MG63 (cell line): Measurements from ENCODE around the gene PRSS33. TPM values are rescaled to one million over a fixed set of nuclear protein-coding genes. Genes with fewer than 3 reads are reported as not detected.

Source experiments
- DNase-seq: peaks from one replicate; pipeline ENCODE4 v3.0.0-alpha.2; 2020
- H3K27me3 ChIP-seq: fragments of 250-450 bp; sonication (Bioruptor Pico); 2 replicates; pipeline ENCODE4 v1.5.1; 2020; ENCODE audit warnings: mild to moderate bottlenecking, moderate library complexity
- H3K36me3 ChIP-seq: fragments of 250-450 bp; sonication (Bioruptor Pico); 2 replicates; pipeline ENCODE4 v1.5.1; 2020; ENCODE audit warnings: mild to moderate bottlenecking, moderate library complexity
- H3K4me3 ChIP-seq: fragments of 250-450 bp; sonication (Bioruptor Pico); 2 replicates; pipeline ENCODE4 v1.5.1; 2020; ENCODE audit warnings: mild to moderate bottlenecking, moderate library complexity
- H3K9me3 ChIP-seq: fragments of 250-450 bp; sonication (Bioruptor Pico); 2 replicates; pipeline ENCODE4 v1.5.1; 2020; ENCODE audit warnings: mild to moderate bottlenecking, moderate library complexity
- total RNA-seq: library from RNA; depleted of rRNA; stranded (reverse); fragments of >200 nt; shearing (Covaris generic); gene quantifications from 2 replicates; pipeline ENCODE4 v1.2.3, GENCODE V29; 2014; ENCODE audit warnings: low replicate concordance

PRSS33 gene
- total RNA-seq, 1 experiment from 2014 or later = not detected

GRCh38 chr16:2785101-2785991 lies 2.0 kb downstream of the PRSS33 start:
- Histone ChIP-seq H3K36me3 (no peaks in the 10 kb centered on the region), H3K27me3 (peaks cover 18% of the 10 kb centered on the region), H3K9me3 (no peaks in the 10 kb centered on the region), H3K4me3 (no peak overlapping the region)
- no peak for DNase-seq

- Histone ChIP-seq H3K9me3 (no peaks in the 10 kb centered on the region), H3K27me3 (peaks cover 10% of the 10 kb centered on the region)
- DNase-seq = no peak
Observed at GRCh38 chr16:2784358-2785100, 2.8 kb downstream of the PRSS33 start.

GRCh38 chr16:2783581-2784357 lies 3.6 kb downstream of the PRSS33 start:
- Histone ChIP-seq H3K9me3 (no peaks in the 10 kb centered on the region), H3K36me3 (peaks cover under 1% of the 10 kb centered on the region; the same call in 1 of the 2 replicates), H3K27me3 (peaks cover 6% of the 10 kb centered on the region; the same call in 1 of the 2 replicates), H3K4me3 (no peak overlapping the region)
- no peak for DNase-seq

More at GRCh38 chr16:2784358-2785100, 2.8 kb downstream of the PRSS33 start:
- no peak overlapping the region for H3K4me3 ChIP-seq
- H3K36me3 ChIP-seq = no peaks in the 10 kb centered on the region

- Histone ChIP-seq H3K9me3 (no peaks in the 10 kb centered on the region), H3K27me3 (peaks cover 3% of the 10 kb centered on the region; the same call in 1 of the 2 replicates), H3K36me3 (peaks cover 8% of the 10 kb centered on the region), H3K4me3 (no peak overlapping the region)
- DNase-seq = no peak
Observed at GRCh38 chr16:2782583-2783351, 4.6 kb downstream of the PRSS33 start.

GRCh38 chr16:2779978-2780898 lies 7.1 kb downstream of the PRSS33 start:
- no peaks in the 10 kb centered on the region for H3K27me3 ChIP-seq
- no peak for DNase-seq
- H3K36me3 ChIP-seq = peaks cover 24% of the 10 kb centered on the region
- no peaks in the 10 kb centered on the region for H3K9me3 ChIP-seq
- H3K4me3 ChIP-seq = no peak overlapping the region

GRCh38 chr16:2779151-2779920 lies 8.0 kb downstream of the PRSS33 start:
- no peak for DNase-seq
- no peaks in the 10 kb centered on the region for H3K27me3 ChIP-seq
- H3K36me3 ChIP-seq = peaks cover 32% of the 10 kb centered on the region
- H3K4me3 ChIP-seq = no peak overlapping the region
- H3K9me3 ChIP-seq = no peaks in the 10 kb centered on the region

GRCh38 chr16:2778630-2778958 lies 8.8 kb downstream of the PRSS33 start:
- H3K4me3 ChIP-seq = peak overlapping the region; percentile 100
- no peaks in the 10 kb centered on the region for H3K27me3 ChIP-seq
- no peak for DNase-seq
- peaks cover 39% of the 10 kb centered on the region for H3K36me3 ChIP-seq
- no peaks in the 10 kb centered on the region for H3K9me3 ChIP-seq

GRCh38 chr16:2777903-2778629 lies 9.3 kb downstream of the PRSS33 start:
- no peak for DNase-seq
- Histone ChIP-seq H3K9me3 (no peaks in the 10 kb centered on the region), H3K27me3 (no peaks in the 10 kb centered on the region), H3K36me3 (peaks cover 44% of the 10 kb centered on the region), H3K4me3 (peak overlapping the region; percentile 100)

GRCh38 chr16:2777231-2777902 lies 10.0 kb downstream of the PRSS33 start, which contains the start of gene ELOB:
TSS of gene ELOB (minus strand) at chr16:2777280. CDS start at chr16:2777239, 41 bp downstream.
- Histone ChIP-seq H3K4me3 (peak within 1 kb of the TSS; percentile 100), H3K27me3 (no peaks in the 10 kb centered on the region), H3K36me3 (peaks cover 48% of the 10 kb centered on the region), H3K9me3 (no peaks in the 10 kb centered on the region)
- peak; percentile 89 for DNase-seq

GRCh38 chr16:2776500-2777139 lies 10.7 kb downstream of the PRSS33 start:
- H3K27me3 ChIP-seq = no peaks in the 10 kb centered on the region
- peak; percentile 31 for DNase-seq

GRCh38 chr16:2775765-2776499 lies 11.4 kb downstream of the PRSS33 start:
- peaks cover 61% of the 10 kb centered on the region for H3K36me3 ChIP-seq

More at GRCh38 chr16:2776500-2777139, 10.7 kb downstream of the PRSS33 start:
- peak overlapping the region; percentile 100 for H3K4me3 ChIP-seq
- no peaks in the 10 kb centered on the region for H3K9me3 ChIP-seq
- H3K36me3 ChIP-seq = peaks cover 55% of the 10 kb centered on the region

GRCh38 chr16:2775131-2775716 lies 12.1 kb downstream of the PRSS33 start:
- Histone ChIP-seq H3K27me3 (no peaks in the 10 kb centered on the region), H3K4me3 (peak overlapping the region; percentile 100), H3K36me3 (peaks cover 66% of the 10 kb centered on the region), H3K9me3 (no peaks in the 10 kb centered on the region)
- DNase-seq = no peak

More at GRCh38 chr16:2775765-2776499, 11.4 kb downstream of the PRSS33 start:
- peak overlapping the region; percentile 100 for H3K4me3 ChIP-seq
- no peaks in the 10 kb centered on the region for H3K9me3 ChIP-seq
- no peak for DNase-seq
- no peaks in the 10 kb centered on the region for H3K27me3 ChIP-seq
